SK-N-MC (cell line): Measurements from ENCODE around the gene DLX6.

ENCODE experiments used
- EZH2 ChIP-seq: fragments of 200-600 bp; sonication (generic); IDR thresholded peaks from one replicate; pipeline ENCODE4 v1.6.1; 2017; ENCODE audit warnings: antibody characterized with exemption
- POLR2AphosphoS5 ChIP-seq: IDR thresholded peaks from 2 replicates; pipeline ENCODE4 v1.6.1; 2012; ENCODE audit warnings: mild to moderate bottlenecking, low read depth, low read length, borderline replicate concordance

- TF ChIP-seq EZH2 (no peak), POLR2AphosphoS5 (no peak)
Observed at GRCh38 chr7:97015756-97016380, 10.5 kb downstream of the DLX6 start.
